H1 (cell line): ENCODE measurements around the gene MYO16. TPM values are rescaled to one million over a fixed set of nuclear protein-coding genes. Genes with fewer than 3 reads are reported as not detected.

Source experiments
- CTCF ChIA-PET: fragments of 300-600 bp; sonication (Branson Sonifier 250); formaldehyde crosslinking; loops from one replicate; lab custom pipeline; 2021; ENCODE audit not compliant: partially characterized antibody; lab: Charles Lee
- POLR2A ChIA-PET: fragments of 300-600 bp; sonication (Branson Sonifier 250); formaldehyde crosslinking; loops from one replicate; lab custom pipeline; 2021; ENCODE audit warnings: inconsistent platforms; ENCODE audit not compliant: partially characterized antibody; lab: Charles Lee
- DNase-seq, 2 experiments: peaks; one replicate each; pipeline versions ENCODE4 v3.0.0 to v3.0.0-alpha.2; 2010 to 2022; ENCODE audit warnings: low spot score in 2 of 2, low read depth in 1 of 2, mixed read lengths in 1 of 2
- FAIRE-seq: peaks from 2 replicates; lab custom pipeline; 2011; peaks lifted over from hg19 to GRCh38; lab: Jason Lieb, UNC
- H2AFZ ChIP-seq: 2 replicates; pipeline ENCODE4 v1.8.1; 2012; ENCODE audit warnings: low read length, inconsistent platforms
- H2AK5ac ChIP-seq: 2 replicates; pipeline ENCODE4 v1.6.1; 2013; ENCODE audit warnings: low read depth, low read length
- H2BK120ac ChIP-seq: replicated peaks from 2 replicates; pipeline ENCODE3; 2013; ENCODE audit warnings: low read depth, low read length, inconsistent platforms
- H2BK12ac ChIP-seq: 2 replicates; pipeline ENCODE4 v1.6.1; 2013; ENCODE audit warnings: low read depth, low read length
- H2BK15ac ChIP-seq: 2 replicates; pipeline ENCODE4 v1.6.1; 2013; ENCODE audit warnings: low read length
- H2BK20ac ChIP-seq: 2 replicates; pipeline ENCODE4 v1.6.1; 2013; ENCODE audit warnings: low read length
- H2BK5ac ChIP-seq: 2 replicates; pipeline ENCODE4 v1.6.1; 2013; ENCODE audit warnings: low read depth, low read length
- H3K14ac ChIP-seq: 2 replicates; pipeline ENCODE4 v1.6.1; 2013; ENCODE audit warnings: inconsistent platforms; ENCODE audit not compliant: insufficient read length
- H3K18ac ChIP-seq: 2 replicates; pipeline ENCODE4 v1.6.1; 2013; ENCODE audit warnings: low read length; ENCODE audit errors: extremely low read depth
- H3K23ac ChIP-seq: 2 replicates; pipeline ENCODE4 v1.6.1; 2013; ENCODE audit warnings: inconsistent platforms; ENCODE audit not compliant: insufficient read length
- H3K23me2 ChIP-seq: 2 replicates; pipeline ENCODE4 v1.6.1; 2013; ENCODE audit warnings: low read depth, low read length
- H3K27ac ChIP-seq: 2 replicates; pipeline ENCODE4 v1.6.1; 2011; ENCODE audit warnings: low read depth, low read length, inconsistent platforms
- H3K27me3 ChIP-seq, 4 experiments: replicated peaks in 1 of 4; 1 replicate in 1 of 4; 2 replicates in 3 of 4; pipeline versions ENCODE4 v1.6.1 to v1.8.1; 2011 to 2013; ENCODE audit warnings: low read length in 3 of 4, mild to moderate bottlenecking in 3 of 4, inconsistent platforms in 2 of 4, mixed read lengths in 2 of 4, moderate library complexity in 1 of 4; ENCODE audit not compliant: control insufficient read depth in 3 of 4, insufficient read depth in 3 of 4; ENCODE audit errors: extremely low read depth in 1 of 4
- H3K36me3 ChIP-seq, 4 experiments: 2 replicates each; pipeline versions ENCODE4 v1.6.1 to v1.8.1; 2011 to 2013; ENCODE audit warnings: mild to moderate bottlenecking in 4 of 4, low read length in 3 of 4, moderate library complexity in 2 of 4, control low read depth in 1 of 4, inconsistent platforms in 1 of 4; ENCODE audit not compliant: insufficient read depth in 4 of 4, control insufficient read depth in 2 of 4
- H3K4ac ChIP-seq: replicated peaks from 2 replicates; pipeline ENCODE3; 2013; ENCODE audit warnings: low read length, low read depth, mixed read lengths, inconsistent platforms; ENCODE audit not compliant: insufficient read length
- H3K4me1 ChIP-seq, 4 experiments: replicated peaks in 1 of 4; 1 replicate in 1 of 4; 2 replicates in 3 of 4; pipeline versions ENCODE4 v1.6.1 to v1.8.1; 2011 to 2013; ENCODE audit warnings: low read length in 3 of 4, inconsistent platforms in 2 of 4, mixed read lengths in 1 of 4; ENCODE audit not compliant: insufficient read depth in 4 of 4, control insufficient read depth in 3 of 4
- H3K4me2 ChIP-seq, 2 experiments: 2 replicates each; pipeline versions ENCODE4 v1.6.1 to v1.8.1; 2011 to 2013; ENCODE audit warnings: low read depth in 2 of 2, low read length in 2 of 2, control low read depth in 1 of 2, inconsistent platforms in 1 of 2, mild to moderate bottlenecking in 1 of 2; ENCODE audit not compliant: insufficient read depth in 1 of 2
- H3K4me3 ChIP-seq, 4 experiments: fragments of 200-600, 300-600 bp in 1 of 4; sonication (generic), shearing (Covaris generic), sonication (Bioruptor Twin) in 1 of 4; 2 replicates each; pipeline versions ENCODE4 v1.5.1 to v1.8.1; 2011 to 2016; ENCODE audit warnings: low read length in 4 of 4, low read depth in 3 of 4, control low read depth in 2 of 4, inconsistent platforms in 2 of 4, mild to moderate bottlenecking in 2 of 4, mixed read lengths in 1 of 4, moderate library complexity in 1 of 4; ENCODE audit not compliant: insufficient read depth in 2 of 4; ENCODE audit errors: extremely low read depth in 1 of 4
- H3K56ac ChIP-seq: replicated peaks from 2 replicates; pipeline ENCODE3; 2013; ENCODE audit warnings: low read depth, mild to moderate bottlenecking, mixed read lengths, low read length, inconsistent platforms; ENCODE audit not compliant: insufficient read length
- H3K79me1 ChIP-seq: 2 replicates; pipeline ENCODE4 v1.6.1; 2013; ENCODE audit warnings: low read depth, low read length, control low read depth
- H3K79me2 ChIP-seq, 2 experiments: 2 replicates each; pipeline versions ENCODE4 v1.6.1 to v1.8.1; 2012 to 2013; ENCODE audit warnings: low read length in 2 of 2, mild to moderate bottlenecking in 2 of 2, inconsistent platforms in 1 of 2; ENCODE audit not compliant: insufficient read depth in 2 of 2, control insufficient read depth in 1 of 2
- H3K9ac ChIP-seq, 4 experiments: replicated peaks in 1 of 4; 1 replicate in 1 of 4; 2 replicates in 3 of 4; pipeline versions ENCODE4 v1.6.1 to v1.8.1; 2011 to 2013; ENCODE audit warnings: low read depth in 3 of 4, low read length in 3 of 4, control low read depth in 2 of 4, mild to moderate bottlenecking in 2 of 4, moderate library complexity in 2 of 4, inconsistent platforms in 1 of 4; ENCODE audit errors: extremely low read depth in 1 of 4
- H3K9me3 ChIP-seq, 2 experiments: 2 replicates each; pipeline versions ENCODE4 v1.6.1 to v1.8.1; 2012 to 2013; ENCODE audit warnings: mild to moderate bottlenecking in 2 of 2, moderate library complexity in 2 of 2, control low read depth in 1 of 2, inconsistent platforms in 1 of 2, low read depth in 1 of 2, low read length in 1 of 2, mixed read lengths in 1 of 2; ENCODE audit not compliant: insufficient read depth in 2 of 2
- H4K20me1 ChIP-seq, 2 experiments: replicated peaks in 1 of 2; 2 replicates each; pipeline versions ENCODE3 to v1.8.1; 2011 to 2013; ENCODE audit warnings: inconsistent platforms in 2 of 2, low read length in 2 of 2, mild to moderate bottlenecking in 1 of 2; ENCODE audit not compliant: insufficient read depth in 2 of 2, control insufficient read depth in 1 of 2
- H4K5ac ChIP-seq: 2 replicates; pipeline ENCODE4 v1.6.1; 2013; ENCODE audit warnings: low read length, low read depth, mixed read lengths, inconsistent platforms; ENCODE audit not compliant: insufficient read length
- H4K8ac ChIP-seq: 2 replicates; pipeline ENCODE4 v1.8.0; 2013; ENCODE audit warnings: mild to moderate bottlenecking, moderate library complexity, low read length, inconsistent platforms; ENCODE audit not compliant: insufficient read depth; ENCODE audit errors: extremely low read depth
- H4K91ac ChIP-seq: replicated peaks from 2 replicates; pipeline ENCODE3; 2013; ENCODE audit warnings: low read length, mixed read lengths, inconsistent platforms; ENCODE audit not compliant: insufficient read length
- CTBP2 ChIP-seq: IDR thresholded peaks from 2 replicates; pipeline ENCODE4 v1.7.0; 2011; ENCODE audit warnings: borderline replicate concordance, mild to moderate bottlenecking, moderate library complexity, mixed read lengths, low read length; ENCODE audit not compliant: insufficient read depth, insufficient read length
- KDM4A ChIP-seq: IDR thresholded peaks from one replicate; pipeline ENCODE4 v1.7.1; 2012; ENCODE audit warnings: low read depth, mild to moderate bottlenecking, moderate library complexity, low read length, inconsistent platforms; ENCODE audit not compliant: severe bottlenecking
- NANOG ChIP-seq: IDR thresholded peaks from 2 replicates; pipeline ENCODE4 v1.6.1; 2011; ENCODE audit warnings: low read length, low read depth, mild to moderate bottlenecking, inconsistent platforms; ENCODE audit not compliant: insufficient read depth, poor library complexity, severe bottlenecking
- NRF1 ChIP-seq: IDR thresholded peaks from 2 replicates; pipeline ENCODE4 v1.6.1; 2011; ENCODE audit warnings: mild to moderate bottlenecking, low read depth, low read length, improper control_type of control experiment
- SUZ12 ChIP-seq: fragments of 200-600 bp; sonication (generic); IDR thresholded peaks from 2 replicates; pipeline ENCODE4 v1.6.1; 2012; ENCODE audit warnings: mild to moderate bottlenecking, inconsistent platforms, low read length, moderate library complexity, mixed read lengths
- TBP ChIP-seq: IDR thresholded peaks from 2 replicates; pipeline ENCODE4 v1.6.1; 2011; ENCODE audit warnings: low read depth, low read length, improper control_type of control experiment
- WGBS, 2 experiments: shearing (Covaris generic) in 1 of 2; methylation state at CpG; one replicate each; pipeline versions ENCODE4 v1.1.6 to v1.1.7; 2013 to 2015; ENCODE audit warnings: low lambda C conversion rate in 2 of 2, mixed read lengths in 2 of 2, inconsistent platforms in 1 of 2, low coverage in 1 of 2, missing lambda C conversion rate in 1 of 2; ENCODE audit not compliant: insufficient replicate concordance in 2 of 2, insufficient coverage in 1 of 2, insufficient read length in 1 of 2; ENCODE audit errors: extremely low coverage in 1 of 2, missing lambda C conversion rate in 1 of 2; 5-methylcytosine and 5-hydroxymethylcytosine counted together
- polyA plus RNA-seq, 7 experiments: library from polyadenylated mRNA; depleted of rRNA in 3 of 7; stranded (reverse) in 5 of 7; unstranded in 2 of 7; fragments of >200 nt in 5 of 7; fragments of 200-250 nt in 2 of 7; gene quantifications; 1 replicate in 5 of 7; 2 replicates in 1 of 7; 4 replicates in 1 of 7; pipeline versions ENCODE4 v1.2.1 to v1.2.3, GENCODE V29; 2011 to 2013; ENCODE audit warnings: missing spikeins in 2 of 7, mixed read lengths in 2 of 7
- total RNA-seq: library from RNA; stranded (reverse); fragmentation: NEBNext Ultra II Directional; extraction: Animal tissue kit (Norgen Biotek cat#: 25700); gene quantifications from 2 replicates; pipeline ENCODE4 v1.2.1, GENCODE V29; 2021

The MYO16 gene
- total and polyA plus RNA-seq, 2 of the 8 experiments (the other 6 are each of a cell fraction or from before 2014, with no cell fraction given) = 0.02 to 0.22 TPM

DNA sequence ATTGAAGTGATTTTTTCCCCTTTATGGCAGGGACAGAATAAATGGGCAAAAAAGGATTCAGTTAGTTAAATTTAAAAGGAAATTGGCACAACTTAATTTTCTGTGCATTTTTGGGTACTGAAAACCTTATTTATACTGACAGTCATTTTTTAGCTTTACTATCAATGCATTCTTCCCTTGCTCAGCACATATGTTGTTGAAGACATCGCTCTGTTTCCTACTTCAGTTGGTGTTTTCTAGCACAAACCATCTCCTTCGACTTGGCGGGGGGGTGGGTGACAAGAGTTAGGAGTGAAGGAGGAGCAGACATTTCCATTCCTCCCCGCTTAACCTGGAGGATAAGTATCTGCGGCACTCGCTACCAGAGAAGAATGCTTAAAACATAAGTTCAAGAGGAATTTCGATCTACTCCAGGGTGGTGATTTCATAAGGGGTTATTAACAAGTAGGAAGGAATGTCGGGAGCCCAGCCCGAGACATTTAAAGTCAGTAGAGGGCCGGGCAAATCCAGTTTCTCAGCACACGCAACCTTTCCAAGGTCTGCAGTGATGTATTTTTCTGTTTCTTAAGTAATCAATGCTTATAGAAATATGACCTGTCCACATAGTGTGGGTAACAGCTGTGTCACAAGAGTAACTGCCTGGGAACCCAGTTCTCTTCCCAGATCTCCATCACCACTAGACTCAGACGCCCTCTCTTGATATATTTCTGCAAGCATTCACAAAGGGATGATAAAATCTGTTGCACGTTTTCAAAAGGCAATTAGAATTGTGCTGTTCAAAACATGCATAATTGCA is 525.8 kb downstream of the MYO16 start:
- Histone ChIP-seq H3K4ac (no peak overlapping the region), H3K27ac (no peak overlapping the region), H3K36me3 (no peaks in the 10 kb centered on the region), H3K4me3 (no peak overlapping the region), H3K79me2 (no peaks in the 10 kb centered on the region), H3K79me1 (no peaks in the 10 kb centered on the region), H2AK5ac (no peak overlapping the region), H3K56ac (no peak overlapping the region), H2BK15ac (no peak overlapping the region), H3K4me1 (peaks cover 3 to 6% (median 4%) of the 10 kb centered on the region in 4 experiments; a peak in 6 of 7 replicates), H4K91ac (no peak overlapping the region), H3K23me2 (no peaks in the 10 kb centered on the region), H4K20me1 (no peaks in the 10 kb centered on the region), H2BK5ac (no peak overlapping the region), H2BK12ac (no peak overlapping the region), H4K5ac (no peak overlapping the region), H2BK120ac (no peak overlapping the region), H3K27me3 (no peaks in the 10 kb centered on the region), H3K4me2 (no peak overlapping the region), H4K8ac (no peak overlapping the region), H2AFZ (no peak overlapping the region), H3K14ac (no peak overlapping the region), H2BK20ac (no peak overlapping the region), H3K23ac (no peak overlapping the region), H3K18ac (no peak overlapping the region), H3K9me3 (no peaks in the 10 kb centered on the region), H3K9ac (no peak overlapping the region)
- no peak for FAIRE-seq
- POLR2A ChIA-PET = interaction anchor here (0.6 kb wide), 1 partner anchor 51 kb away, joined by 3 read pairs; no protein-coding TSS in a partner anchor
- no peak for DNase-seq
- CTCF ChIA-PET = interaction anchor here (1.5 to 1.6 kb wide), 2 partner anchors 9 to 44 kb away, joined by 3 to 6 read pairs; no protein-coding TSS in a partner anchor
- TF ChIP-seq KDM4A (no peak), SUZ12 (no peak), NRF1 (no peak), NANOG (no peak), TBP (no peak), CTBP2 (no peak)
- 89% methylated on average over 13 of the region's 13 CpGs; no CpG with 5 or more reads in 1 of the 2 experiments for WGBS, 2 experiments
